HepG2 (cell line): ENCODE measurements around the gene TUBB4A. TPM values are rescaled to one million over a fixed set of nuclear protein-coding genes. Genes with fewer than 3 reads are reported as not detected.

Experiments
- ATAC-seq: fragments of 200-7000 bp; cut with Tn5 transposase; 3 replicates; pipeline ENCODE4 v1.9.1; 2020; ENCODE audit warnings: mild to moderate bottlenecking, moderate library complexity
- BruUV-seq: library from RNA; stranded (reverse); fragments of 400-500 nt; replicated peaks from 2 replicates; lab custom pipeline; 2021; lab: Mats Ljungman, UMichigan
- CTCF ChIA-PET: fragments of 300-600 bp; formaldehyde crosslinking; extraction: SDS; loops from one replicate; lab custom pipeline; 2021; ENCODE audit warnings: low total read pairs, inconsistent platforms, low intra/inter-chr PET ratio; lab: Yijun Ruan, JAX
- POLR2A ChIA-PET: fragments of 350-600 bp; sonication (Branson Sonifier 250); formaldehyde crosslinking; loops from one replicate; lab custom pipeline; 2020; ENCODE audit warnings: antibody characterized with exemption, inconsistent platforms; lab: Yijun Ruan, JAX
- DNase-seq: peaks from one replicate; pipeline ENCODE4 v3.0.0-alpha.2; 2015; ENCODE audit warnings: low spot score
- FAIRE-seq: peaks from 3 replicates; lab custom pipeline; 2011; peaks lifted over from hg19 to GRCh38; lab: Jason Lieb, UNC
- H2AFZ ChIP-seq: one replicate; pipeline ENCODE4 v1.6.1; 2011; ENCODE audit warnings: low read length, inconsistent platforms
- H3K27ac ChIP-seq: fragments of 300-600 bp; 3 replicates; pipeline ENCODE4 v1.8.0; 2011; ENCODE audit warnings: mixed run types, mild to moderate bottlenecking, mixed read lengths, low read length, inconsistent platforms; ENCODE audit not compliant: insufficient read depth; ENCODE audit errors: extremely low read length
- H3K27me3 ChIP-seq, 2 experiments: fragments of 200-600 bp in 1 of 2; 2 replicates in 1 of 2; 3 replicates in 1 of 2; pipeline versions ENCODE4 v1.6.0 to v1.8.0; 2011; ENCODE audit warnings: low read length in 2 of 2, mild to moderate bottlenecking in 2 of 2, moderate library complexity in 2 of 2, inconsistent platforms in 1 of 2; ENCODE audit not compliant: insufficient read depth in 2 of 2, control insufficient read depth in 1 of 2
- H3K36me3 ChIP-seq, 2 experiments: fragments of 200-600 bp in 1 of 2; replicated peaks in 1 of 2; 2 replicates in 1 of 2; 3 replicates in 1 of 2; pipeline versions ENCODE4 v1.5.1 to v1.8.0; 2011; ENCODE audit warnings: low read length in 2 of 2, inconsistent platforms in 1 of 2; ENCODE audit not compliant: insufficient read depth in 2 of 2, control insufficient read depth in 1 of 2
- H3K4me1 ChIP-seq: 2 replicates; pipeline ENCODE4 v1.5.1; 2012; ENCODE audit warnings: low read length, inconsistent platforms; ENCODE audit not compliant: insufficient read depth
- H3K4me2 ChIP-seq: 2 replicates; pipeline ENCODE4 v1.6.0; 2011; ENCODE audit warnings: low read depth, low read length, inconsistent platforms
- H3K4me3 ChIP-seq, 3 experiments: fragments of 200-600 bp in 1 of 3; sonication (generic), shearing (Covaris generic) in 1 of 3; replicated peaks in 1 of 3; 2 replicates each; pipeline ENCODE4 v1.5.1; 2011 to 2016; ENCODE audit warnings: low read length in 3 of 3, inconsistent platforms in 2 of 3, low read depth in 2 of 3, mild to moderate bottlenecking in 2 of 3, control low read depth in 1 of 3, mixed read lengths in 1 of 3; ENCODE audit not compliant: insufficient read depth in 1 of 3
- H3K79me2 ChIP-seq: one replicate; pipeline ENCODE4 v1.6.1; 2011; ENCODE audit warnings: low read length, inconsistent platforms; ENCODE audit not compliant: insufficient read depth
- H3K9ac ChIP-seq: 2 replicates; pipeline ENCODE4 v1.6.0; 2011; ENCODE audit warnings: mild to moderate bottlenecking, low read depth, low read length, inconsistent platforms; ENCODE audit not compliant: insufficient read depth
- H3K9me3 ChIP-seq: 2 replicates; pipeline ENCODE4 v1.5.1; 2012; ENCODE audit warnings: mild to moderate bottlenecking, low read length
- H4K20me1 ChIP-seq: 2 replicates; pipeline ENCODE4 v1.6.0; 2011; ENCODE audit warnings: inconsistent platforms, mild to moderate bottlenecking, low read length, moderate library complexity; ENCODE audit not compliant: insufficient read depth
- CBX2 ChIP-seq, 2 experiments: fragments of 200-600 bp in 1 of 2; sonication (generic); formaldehyde crosslinking in 1 of 2; IDR thresholded peaks; 2 replicates each; pipeline versions ENCODE4 v1.7.0 to v1.8.1; 2018 to 2022; ENCODE audit warnings: low read depth in 2 of 2, low read length in 1 of 2, mild to moderate bottlenecking in 1 of 2, missing genetic modification reagents in 1 of 2
- EHMT2 ChIP-seq: fragments of 200-600 bp; sonication (generic); IDR thresholded peaks from 2 replicates; pipeline ENCODE4 v1.7.0; 2017; ENCODE audit warnings: antibody characterized with exemption, low read depth, low read length, borderline replicate concordance
- GABPB1 ChIP-seq: IDR thresholded peaks from 2 replicates; pipeline ENCODE4 v1.6.1; 2016; ENCODE audit warnings: mild to moderate bottlenecking, missing genetic modification reagents, moderate library complexity, missing compliant biosample characterization
- HDAC1 ChIP-seq: sonication (generic); formaldehyde crosslinking; IDR thresholded peaks from 2 replicates; pipeline ENCODE4 v1.5.1; 2020; ENCODE audit warnings: mild to moderate bottlenecking, missing genetic modification reagents
- HMG20A ChIP-seq: IDR thresholded peaks from 2 replicates; pipeline ENCODE4 v1.6.1; 2016; ENCODE audit warnings: borderline replicate concordance
- NFKB2 ChIP-seq: sonication (generic); formaldehyde crosslinking; IDR thresholded peaks from 2 replicates; pipeline ENCODE4 v1.4.0; 2020; ENCODE audit warnings: missing genetic modification reagents, borderline replicate concordance
- PAF1 ChIP-seq: IDR thresholded peaks from 2 replicates; pipeline ENCODE4 v1.6.1; 2016; ENCODE audit warnings: missing genetic modification reagents, missing compliant biosample characterization
- TBX3 ChIP-seq: fragments of 450-650 bp; IDR thresholded peaks from 2 replicates; pipeline ENCODE4 v1.6.1; 2017; ENCODE audit warnings: antibody characterized with exemption, mild to moderate bottlenecking, inconsistent platforms, borderline replicate concordance
- ZBTB1 ChIP-seq: sonication (generic); formaldehyde crosslinking; IDR thresholded peaks from 2 replicates; pipeline ENCODE4 v1.4.0; 2020; ENCODE audit warnings: missing genetic modification reagents, borderline replicate concordance
- ZBTB25 ChIP-seq: IDR thresholded peaks from 2 replicates; pipeline ENCODE4 v1.6.1; 2018; ENCODE audit warnings: missing genetic modification reagents
- ZMYM2 ChIP-seq: sonication (generic); formaldehyde crosslinking; IDR thresholded peaks from 2 replicates; pipeline ENCODE4 v1.8.0; 2022; ENCODE audit warnings: mild to moderate bottlenecking, missing genetic modification reagents
- ZMYM3 ChIP-seq: sonication (generic); formaldehyde crosslinking; IDR thresholded peaks from 2 replicates; pipeline ENCODE4 v1.5.1; 2020; ENCODE audit warnings: mild to moderate bottlenecking, missing genetic modification reagents
- ZNF234 ChIP-seq: sonication (generic); formaldehyde crosslinking; conservative IDR thresholded peaks from 2 replicates; pipeline ENCODE4 v1.5.1; 2020; ENCODE audit warnings: mild to moderate bottlenecking, missing genetic modification reagents
- ZNF660 ChIP-seq: sonication (generic); formaldehyde crosslinking; IDR thresholded peaks from 2 replicates; pipeline ENCODE4 v1.5.1; 2020; ENCODE audit warnings: mild to moderate bottlenecking, low read depth, missing genetic modification reagents, borderline replicate concordance
- ZNF770 ChIP-seq: sonication (generic); formaldehyde crosslinking; IDR thresholded peaks from 2 replicates; pipeline ENCODE4 v1.5.0; 2020; ENCODE audit warnings: mild to moderate bottlenecking, missing genetic modification reagents
- WGBS: methylation state at CpG from one replicate; pipeline ENCODE4 v1.1.6; 2017; ENCODE audit warnings: low lambda C conversion rate; 5-methylcytosine and 5-hydroxymethylcytosine counted together
- in situ Hi-C: cut with HindIII; loops from 2 replicates; pipeline ENCODE4 v1.10.0; 2017; ENCODE audit warnings: low pct_unique_long_range_greater_than_20kb; ENCODE audit not compliant: extremely low pct_ligation_motif_present
- intact Hi-C: fragments of 100-400 bp; cut with micrococcal nuclease; formaldehyde crosslinking; loops from one replicate; pipeline ENCODE4 v1.10.0; 2022; ENCODE audit not compliant: unreplicated experiment
- polyA plus RNA-seq, 8 experiments: library from polyadenylated mRNA; depleted of rRNA in 3 of 8; stranded (reverse) in 7 of 8; unstranded in 1 of 8; fragments of >200 nt; fragmentation: Illumina TruSeq in 4 of 8; extraction: Trizol in 4 of 8; gene quantifications; 2 replicates each; pipeline versions ENCODE4 v1.2.1 to v1.2.3, GENCODE V29; 2011 to 2016; ENCODE audit warnings: low read depth in 4 of 8, missing spikeins in 1 of 8, mixed read lengths in 1 of 8; ENCODE audit not compliant: insufficient read depth in 1 of 8
- total RNA-seq, 5 experiments: library from RNA; depleted of rRNA; stranded (reverse); fragments of >200 nt; fragmentation: Illumina TruSeq; extraction: Trizol; gene quantifications; 2 replicates each; pipeline ENCODE4 v1.2.3, GENCODE V29; 2016; ENCODE audit warnings: low read depth in 1 of 5

The TUBB4A gene
- total and polyA plus RNA-seq, 2 of the 13 experiments (the other 11 are each of a cell fraction or from before 2014, with no cell fraction given) = not detected

- TF ChIP-seq ZNF770 (CRISPR knock-in tag) = peak; percentile 98
- peak; percentile 92 for TF ChIP-seq ZMYM3 (CRISPR knock-in tag)
These were observed 6.1 kb upstream of the TUBB4A start (continued) for GRCh38 chr19:6508028-6508771.

- intact Hi-C loops = no loop called here
- Histone ChIP-seq H3K9me3 (no peaks in the 10 kb centered on the region), H3K27me3 (peaks cover 3 to 33% of the 10 kb centered on the region in 2 experiments), H3K4me2 (no peak overlapping the region), H3K4me1 (peaks cover 10% of the 10 kb centered on the region), H2AFZ (no peak overlapping the region), H3K79me2 (no peaks in the 10 kb centered on the region), H4K20me1 (no peaks in the 10 kb centered on the region), H3K4me3 (no peak overlapping the region), H3K27ac (no peak overlapping the region), H3K9ac (no peak overlapping the region), H3K36me3 (no peaks in the 10 kb centered on the region)
- no peak for DNase-seq
- ATAC-seq = no peak
- FAIRE-seq = no peak
- ChIA-PET POLR2A (no interaction called here), CTCF (no interaction called here)
- 71% methylated on average over 9 of the region's 9 CpGs for WGBS
- in situ Hi-C loops = no loop called here
- no TSS peak for BruUV-seq
- TF ChIP-seq PAF1 (CRISPR knock-in tag) = no peak
- no peak for TF ChIP-seq ZBTB1
- no peak for TF ChIP-seq HDAC1
- no peak for TF ChIP-seq ZBTB25
- no peak for TF ChIP-seq GABPB1 (CRISPR knock-in tag)
- no peak for TF ChIP-seq ZNF234
- TF ChIP-seq CBX2 (IDR thresholded peaks at IDR 0.05; ENCODE audit: low read depth, low read length) = no peak
- no peak for TF ChIP-seq CBX2 (CRISPR knock-in tag; IDR thresholded peaks at IDR 0.05; ENCODE audit: low read depth)
- no peak for TF ChIP-seq NFKB2 (CRISPR knock-in tag)
- no peak for TF ChIP-seq ZNF660
- TF ChIP-seq TBX3 = no peak
- no peak for TF ChIP-seq EHMT2
- no peak for TF ChIP-seq ZMYM2
- no peak for TF ChIP-seq HMG20A (CRISPR knock-in tag)
These were observed 1.5 kb upstream of the TUBB4A start for GRCh38 chr19:6503407-6504201.
